ENCODE measurements around the gene IST1. TPM values are rescaled to one million over a fixed set of nuclear protein-coding genes. Genes with fewer than 3 reads are reported as not detected.

IST1 gene
- total and polyA plus RNA-seq, 12 donors, result 80.6 to 140 (median 103) TPM

DNA sequence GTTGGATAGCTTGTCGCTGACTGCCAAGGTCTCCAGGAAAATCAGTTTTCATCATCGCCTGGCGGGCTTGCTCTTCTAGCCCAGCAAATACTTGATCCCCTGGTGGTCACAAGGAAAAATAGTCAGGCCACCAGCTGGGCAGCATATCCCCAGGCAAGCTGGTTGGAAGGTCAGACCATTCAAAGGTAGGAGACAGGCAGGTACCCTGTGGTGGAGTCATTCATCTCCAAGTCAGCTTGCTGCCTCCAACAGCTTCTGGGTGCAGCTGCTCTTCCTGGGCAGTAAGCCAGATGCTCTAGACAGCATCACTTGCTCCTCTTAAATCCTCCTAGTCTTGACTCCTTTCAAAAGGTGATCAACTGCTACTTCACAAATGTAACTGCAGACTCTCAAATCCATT lies 27.4 kb upstream of the IST1 start:
- DNase-seq (no peak), ATAC-seq (no peak)
- Histone ChIP-seq H3K27me3 (no peaks in the 10 kb centered on the region), H3K27ac (no peak overlapping the region), H3K36me3 (peaks cover 0 to 94% (median 14%) of the 10 kb centered on the region in 9 donors), H3K4me1 (no peaks in the 10 kb centered on the region), H3K4me3 (no peak overlapping the region), H3K9me3 (no peaks in the 10 kb centered on the region)
- TF ChIP-seq, protein P1, sequence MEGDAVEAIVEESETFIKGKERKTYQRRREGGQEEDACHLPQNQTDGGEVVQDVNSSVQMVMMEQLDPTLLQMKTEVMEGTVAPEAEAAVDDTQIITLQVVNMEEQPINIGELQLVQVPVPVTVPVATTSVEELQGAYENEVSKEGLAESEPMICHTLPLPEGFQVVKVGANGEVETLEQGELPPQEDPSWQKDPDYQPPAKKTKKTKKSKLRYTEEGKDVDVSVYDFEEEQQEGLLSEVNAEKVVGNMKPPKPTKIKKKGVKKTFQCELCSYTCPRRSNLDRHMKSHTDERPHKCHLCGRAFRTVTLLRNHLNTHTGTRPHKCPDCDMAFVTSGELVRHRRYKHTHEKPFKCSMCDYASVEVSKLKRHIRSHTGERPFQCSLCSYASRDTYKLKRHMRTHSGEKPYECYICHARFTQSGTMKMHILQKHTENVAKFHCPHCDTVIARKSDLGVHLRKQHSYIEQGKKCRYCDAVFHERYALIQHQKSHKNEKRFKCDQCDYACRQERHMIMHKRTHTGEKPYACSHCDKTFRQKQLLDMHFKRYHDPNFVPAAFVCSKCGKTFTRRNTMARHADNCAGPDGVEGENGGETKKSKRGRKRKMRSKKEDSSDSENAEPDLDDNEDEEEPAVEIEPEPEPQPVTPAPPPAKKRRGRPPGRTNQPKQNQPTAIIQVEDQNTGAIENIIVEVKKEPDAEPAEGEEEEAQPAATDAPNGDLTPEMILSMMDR (IDR thresholded peaks at IDR 0.05), result no peak
- WGBS, 2 donors, result 92 to 94% methylated on average over 3 of the region's 3 CpGs
- intact Hi-C loops (cut with DNase I), result no loop called here

DNA sequence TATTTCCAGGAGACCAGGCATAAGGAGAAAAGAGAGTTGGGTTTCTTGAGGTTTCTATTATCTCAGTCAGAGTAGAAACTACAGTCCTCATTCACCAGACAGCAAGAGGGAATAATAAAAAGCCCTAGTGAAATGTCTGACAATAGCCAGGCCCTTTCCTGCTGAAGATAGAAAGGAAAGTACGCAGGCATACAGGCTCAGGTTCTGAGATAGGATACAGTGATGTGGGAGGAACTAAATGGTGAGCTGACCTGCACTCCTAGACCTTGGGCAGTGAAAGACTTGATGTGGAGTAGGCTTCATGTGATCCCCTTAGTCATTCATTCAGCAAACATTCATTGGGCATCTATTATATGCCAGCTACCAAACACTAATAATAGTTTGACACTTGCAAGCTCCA lies 26.2 kb upstream of the IST1 start:
- no peaks in the 10 kb centered on the region for H3K27me3 ChIP-seq
- intact Hi-C loops (cut with DNase I), result no loop called here
- no peak overlapping the region for H3K27ac ChIP-seq
- H3K9me3 ChIP-seq, result no peaks in the 10 kb centered on the region
- no peak overlapping the region for H3K4me3 ChIP-seq
- WGBS, 2 donors, result 77 to 78% methylated on average over 1 of the region's 1 CpG
- DNase-seq, result no peak
- TF ChIP-seq, protein P1 (IDR thresholded peaks at IDR 0.05), result no peak
- H3K36me3 ChIP-seq, result peaks cover 0 to 88% (median 8%) of the 10 kb centered on the region in 9 donors
- H3K4me1 ChIP-seq, result no peaks in the 10 kb centered on the region
- peak in 6 of 8 donors; percentile 29 to 83 (median 43) for ATAC-seq

DNA sequence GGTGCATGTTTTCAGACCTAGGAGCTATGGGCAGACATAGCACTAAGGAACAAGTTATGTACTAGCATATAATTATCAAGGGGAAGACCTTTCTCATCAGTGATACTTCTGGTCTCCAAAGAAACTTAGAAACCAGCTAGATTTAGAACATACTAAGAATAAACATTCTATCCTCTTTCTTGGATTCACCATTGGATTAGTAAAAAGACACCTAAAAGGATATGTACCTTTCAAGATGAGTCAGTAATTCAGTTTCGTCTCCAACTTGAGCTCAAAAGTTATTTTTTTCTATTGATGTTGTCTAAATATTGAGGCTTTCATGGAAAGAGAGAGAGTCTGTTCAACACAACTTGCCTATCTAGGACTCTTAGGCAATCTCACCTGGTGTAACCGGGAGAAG lies 24.5 kb upstream of the IST1 start:
- no peak for ATAC-seq
- H3K36me3 ChIP-seq, result peaks cover 0 to 87% (median 8%) of the 10 kb centered on the region in 9 donors

DNA sequence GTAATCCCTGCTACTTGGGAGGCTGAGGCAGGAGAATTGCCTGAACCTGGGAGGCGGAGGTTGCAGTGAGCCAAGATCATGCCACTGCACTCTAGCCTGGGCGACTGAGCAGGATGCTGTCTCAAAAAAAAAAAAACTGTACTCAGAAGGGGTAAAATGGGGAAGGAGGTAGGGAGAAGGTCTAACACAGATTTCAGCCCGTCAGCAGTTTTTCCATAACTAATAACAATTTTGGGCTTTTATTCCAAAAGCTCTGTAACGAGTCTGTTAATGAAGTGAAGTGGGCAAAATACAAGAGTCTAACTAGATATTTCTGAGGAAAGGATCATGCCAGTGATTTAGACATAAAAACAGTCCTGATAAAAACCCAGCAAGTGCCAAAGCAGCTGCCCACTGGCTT lies 22.1 kb upstream of the IST1 start:
- no peak overlapping the region for H3K4me3 ChIP-seq
- no peak for DNase-seq
- WGBS, 2 donors, result 90 to 94% methylated on average over 4 of the region's 4 CpGs
- H3K27me3 ChIP-seq, result no peaks in the 10 kb centered on the region
- no peaks in the 10 kb centered on the region for H3K4me1 ChIP-seq
- peaks cover 0 to 87% (median 8%) of the 10 kb centered on the region in 9 donors for H3K36me3 ChIP-seq
- ATAC-seq, result no peak
- H3K9me3 ChIP-seq, result no peaks in the 10 kb centered on the region
- no peak overlapping the region for H3K27ac ChIP-seq
- TF ChIP-seq, protein P1 (IDR thresholded peaks at IDR 0.05), result no peak
- intact Hi-C loops (cut with DNase I), result no loop called here

More for the DNA sequence above, 24.5 kb upstream of the IST1 start:
- no peak for DNase-seq
- Histone ChIP-seq H3K4me1 (no peaks in the 10 kb centered on the region), H3K9me3 (no peaks in the 10 kb centered on the region), H3K27me3 (no peaks in the 10 kb centered on the region), H3K27ac (no peak overlapping the region), H3K4me3 (no peak overlapping the region)
- TF ChIP-seq, protein P1 (IDR thresholded peaks at IDR 0.05), result no peak
- whole genome bisulfite sequencing, 2 donors, result 95 to 96% methylated on average over 2 of the region's 2 CpGs
- intact Hi-C loops (cut with DNase I), result no loop called here
